HG03095 (cell line): ENCODE data around the gene NXPE4.

ENCODE experiments used
- ATAC-seq: cut with Tn5 transposase; IDR thresholded peaks from one replicate; pipeline ENCODE4 v1.9.1; 2021; ENCODE audit warnings: moderate library complexity; ENCODE audit not compliant: unreplicated experiment

Gene NXPE4

GRCh38 chr11:114563077-114563476 lies 32.5 kb downstream of the NXPE4 start:
- ATAC-seq = no peak

- ATAC-seq = no peak
Measured at GRCh38 chr11:114562166-114562916, 33.2 kb downstream of the NXPE4 start.

GRCh38 chr11:114559425-114560310 lies 35.9 kb downstream of the NXPE4 start, which contains the start of gene NXPE1:
TSS of gene NXPE1 (minus strand) at chr11:114559881. CDS start at chr11:114551201, 8,680 bp downstream.
- ATAC-seq = no peak

GRCh38 chr11:114556135-114556534 lies 39.5 kb downstream of the NXPE4 start:
- no peak for ATAC-seq

GRCh38 chr11:114553642-114554041 lies 41.9 kb downstream of the NXPE4 start:
- no peak for ATAC-seq

- no peak for ATAC-seq
Measured at GRCh38 chr11:114551060-114551459, 44.5 kb downstream of the NXPE4 start.

- ATAC-seq = no peak
Measured at GRCh38 chr11:114525682-114526081, 69.9 kb downstream of the NXPE4 start.

- no peak for ATAC-seq
Measured at GRCh38 chr11:114524122-114524521, 71.5 kb downstream of the NXPE4 start.

GRCh38 chr11:114522818-114523217 lies 72.8 kb downstream of the NXPE4 start:
- no peak for ATAC-seq
